ENCODE results near the gene PLCH1. TPM values are rescaled to one million over a fixed set of nuclear protein-coding genes. Genes with fewer than 3 reads are reported as not detected.

PLCH1 gene
- total and polyA plus RNA-seq, 4 donors, result 0.03 to 1.0 (median 0.22) TPM

- Histone ChIP-seq H3K9ac (ENCODE audit: low read depth in 1 of 2, low read length in 2 of 2) (no peak overlapping the region), H3K27ac (ENCODE audit: low read depth in 1 of 2, low read length in 2 of 2) (no peak overlapping the region), H3K9me3 (ENCODE audit: control insufficient read depth in 4 of 4, low read length in 3 of 4) (no peaks in the 10 kb centered on the region), H3K4me1 (ENCODE audit: control insufficient read depth in 4 of 4, insufficient read depth in 4 of 4, low read length in 3 of 4) (no peaks in the 10 kb centered on the region), H3K36me3 (ENCODE audit: control insufficient read depth in 4 of 4, insufficient read depth in 3 of 4, low read depth in 1 of 4, low read length in 3 of 4) (no peaks in the 10 kb centered on the region), H3K27me3 (ENCODE audit: control insufficient read depth in 4 of 4, insufficient read depth in 4 of 4, low read length in 3 of 4) (no peaks in the 10 kb centered on the region), H3K4me3 (ENCODE audit: low read depth in 1 of 3, low read length in 3 of 3) (no peak overlapping the region)
- 95% methylated on average over 3 of the region's 3 CpGs for WGBS
- no peak for DNase-seq (ENCODE audit: low spot score)
- no peak for TF ChIP-seq ZBTB33 (IDR thresholded peaks at IDR 0.05)
- no peak for TF ChIP-seq RXRA (IDR thresholded peaks at IDR 0.05)
- TF ChIP-seq HNF4G (IDR thresholded peaks at IDR 0.05), result no peak
- no peak for TF ChIP-seq NR2F2 (IDR thresholded peaks at IDR 0.05)
These were observed 56.4 kb downstream of the PLCH1 start for GRCh38 chr3:155688481-155688880.

- WGBS, result 83% methylated on average over 2 of the region's 2 CpGs
These were observed 61.5 kb downstream of the PLCH1 start for GRCh38 chr3:155683344-155683720.

GRCh38 chr3:155682426-155683343 is 62.2 kb downstream of the PLCH1 start:
- no peak for DNase-seq (ENCODE audit: low spot score)
- Histone ChIP-seq H3K27me3 (ENCODE audit: control insufficient read depth in 4 of 4, insufficient read depth in 4 of 4, low read length in 3 of 4) (no peaks in the 10 kb centered on the region), H3K4me3 (ENCODE audit: low read depth in 1 of 3, low read length in 3 of 3) (no peak overlapping the region), H3K36me3 (ENCODE audit: control insufficient read depth in 4 of 4, insufficient read depth in 3 of 4, low read depth in 1 of 4, low read length in 3 of 4) (no peaks in the 10 kb centered on the region), H3K9me3 (ENCODE audit: control insufficient read depth in 4 of 4, low read length in 3 of 4) (no peaks in the 10 kb centered on the region), H3K27ac (ENCODE audit: low read depth in 1 of 2, low read length in 2 of 2) (no peak overlapping the region), H3K4me1 (ENCODE audit: control insufficient read depth in 4 of 4, insufficient read depth in 4 of 4, low read length in 3 of 4) (no peaks in the 10 kb centered on the region), H3K9ac (ENCODE audit: low read depth in 1 of 2, low read length in 2 of 2) (no peak overlapping the region)
- TF ChIP-seq HNF4G (IDR thresholded peaks at IDR 0.05), result no peak
- TF ChIP-seq SP1 (IDR thresholded peaks at IDR 0.05), result no peak
- TF ChIP-seq RAD21 (IDR thresholded peaks at IDR 0.05), result no peak
- TF ChIP-seq REST (IDR thresholded peaks at IDR 0.05), result no peak
- TF ChIP-seq CTCF (IDR thresholded peaks at IDR 0.05; ENCODE audit: low read depth, low read length, missing input control), result no peak
- no peak for TF ChIP-seq TAF1 (conservative IDR thresholded peaks at IDR 0.05)
- TF ChIP-seq JUND (IDR thresholded peaks at IDR 0.05), result no peak
- TF ChIP-seq EGR1 (IDR thresholded peaks at IDR 0.05; ENCODE audit: low read depth in 2 of 2), result no peak
- TF ChIP-seq ZBTB33 (IDR thresholded peaks at IDR 0.05), result no peak
- no peak for TF ChIP-seq MAX (IDR thresholded peaks at IDR 0.05)
- no peak for TF ChIP-seq YY1 (IDR thresholded peaks at IDR 0.05)
- no peak for TF ChIP-seq NR2F2 (IDR thresholded peaks at IDR 0.05)
- TF ChIP-seq ATF3 (IDR thresholded peaks at IDR 0.05), result no peak
- no peak for TF ChIP-seq GABPA (IDR thresholded peaks at IDR 0.05 in 1 of 2, conservative IDR thresholded peaks at IDR 0.05 in 1 of 2)
- WGBS, result 70% methylated on average over 3 of the region's 3 CpGs

More at GRCh38 chr3:155683344-155683720, 61.5 kb downstream of the PLCH1 start:
- no peaks in the 10 kb centered on the region for H3K27me3 ChIP-seq (ENCODE audit: control insufficient read depth in 4 of 4, insufficient read depth in 4 of 4, low read length in 3 of 4)
- no peaks in the 10 kb centered on the region for H3K4me1 ChIP-seq (ENCODE audit: control insufficient read depth in 4 of 4, insufficient read depth in 4 of 4, low read length in 3 of 4)
- no peak overlapping the region for H3K4me3 ChIP-seq (ENCODE audit: low read depth in 1 of 3, low read length in 3 of 3)
- no peak overlapping the region for H3K27ac ChIP-seq (ENCODE audit: low read depth in 1 of 2, low read length in 2 of 2)
- DNase-seq (ENCODE audit: low spot score), result no peak
- TF ChIP-seq FOXA1 (IDR thresholded peaks at IDR 0.05) (no peak), RAD21 (IDR thresholded peaks at IDR 0.05) (no peak)
- no peaks in the 10 kb centered on the region for H3K9me3 ChIP-seq (ENCODE audit: control insufficient read depth in 4 of 4, low read length in 3 of 4)
- no peaks in the 10 kb centered on the region for H3K36me3 ChIP-seq (ENCODE audit: control insufficient read depth in 4 of 4, insufficient read depth in 3 of 4, low read depth in 1 of 4, low read length in 3 of 4)
- H3K9ac ChIP-seq (ENCODE audit: low read depth in 1 of 2, low read length in 2 of 2), result no peak overlapping the region
